ENCODE data around the gene SMARCD3. TPM values are rescaled to one million over a fixed set of nuclear protein-coding genes. Genes with fewer than 3 reads are reported as not detected.

Gene SMARCD3
- total RNA-seq, 1 experiment from 2014 or later, result 30.3 TPM

- no TSS peak for BruUV-seq (replicated peaks)
Observed at GRCh38 chr7:151204383-151205032, 44.0 kb downstream of the SMARCD3 start.

More at GRCh38 chr7:151204383-151205032, 44.0 kb downstream of the SMARCD3 start:
- no peaks in the 10 kb centered on the region for H3K36me3 ChIP-seq (ENCODE audit: control insufficient read depth in 1 of 2, insufficient read depth in 2 of 2, low read length in 2 of 2)
- H3K9me3 ChIP-seq (ENCODE audit: control insufficient read depth in 1 of 2, insufficient read depth in 1 of 2, low read depth in 1 of 2, low read length in 2 of 2), result no peaks in the 10 kb centered on the region
- TF ChIP-seq ELF1 (IDR thresholded peaks at IDR 0.05; ENCODE audit: borderline replicate concordance, low read depth), result no peak
- TF ChIP-seq CEBPB (IDR thresholded peaks at IDR 0.05; ENCODE audit: low read depth), result no peak
- no peak for TF ChIP-seq SRF (IDR thresholded peaks at IDR 0.05; ENCODE audit: low read depth)
- no peak for TF ChIP-seq POLR2AphosphoS5 (IDR thresholded peaks at IDR 0.05; ENCODE audit: low read depth, low read length)
- no peak for TF ChIP-seq POLR2A (IDR thresholded peaks at IDR 0.05; ENCODE audit: borderline replicate concordance, extremely low read depth, insufficient read depth, insufficient read length)
- no peak for TF ChIP-seq REST (IDR thresholded peaks at IDR 0.05; ENCODE audit: low read depth)
- no peak for TF ChIP-seq JUND (IDR thresholded peaks at IDR 0.05)
- TF ChIP-seq TCF7L2 (IDR thresholded peaks at IDR 0.05; ENCODE audit: borderline replicate concordance, extremely low read depth, insufficient read depth, insufficient read length), result no peak
- TF ChIP-seq CBX3 (IDR thresholded peaks at IDR 0.05; ENCODE audit: low read depth), result no peak
- TF ChIP-seq SIN3A (IDR thresholded peaks at IDR 0.05; ENCODE audit: low read depth), result no peak
- TF ChIP-seq RAD21 (IDR thresholded peaks at IDR 0.05; ENCODE audit: low read depth), result no peak
- no peak for TF ChIP-seq ZNF274 (IDR thresholded peaks at IDR 0.05; ENCODE audit: low read depth, low read length)
- no peak for TF ChIP-seq ZBTB33 (IDR thresholded peaks at IDR 0.05; ENCODE audit: extremely low read depth, insufficient replicate concordance, low read length)
- no peak for TF ChIP-seq EZH2phosphoT487 (IDR thresholded peaks at IDR 0.05; ENCODE audit: borderline replicate concordance)
- no peak for TF ChIP-seq SP1 (IDR thresholded peaks at IDR 0.05; ENCODE audit: low read depth)
- TF ChIP-seq EGR1 (IDR thresholded peaks at IDR 0.05; ENCODE audit: low read depth), result no peak
- TF ChIP-seq FOSL1 (IDR thresholded peaks at IDR 0.05; ENCODE audit: low read depth), result no peak
- no peak for TF ChIP-seq CTCF (IDR thresholded peaks at IDR 0.05 in 2 of 3, conservative IDR thresholded peaks at IDR 0.05 in 1 of 3; ENCODE audit: borderline replicate concordance in 1 of 3, insufficient read depth in 1 of 3, low read depth in 2 of 3, low read length in 2 of 3)
- no peak for TF ChIP-seq ZFX (IDR thresholded peaks at IDR 0.05)
- no peak for TF ChIP-seq ATF3 (IDR thresholded peaks at IDR 0.05)
- DNase-seq (ENCODE audit: low read depth, low spot score) (no peak), ATAC-seq (no peak)
- H3K4me2 ChIP-seq (ENCODE audit: low read length), result no peak overlapping the region
- no peak overlapping the region for H3K9ac ChIP-seq (ENCODE audit: low read length)
- H3K27ac ChIP-seq (ENCODE audit: low read depth, low read length), result no peak overlapping the region
- no peaks in the 10 kb centered on the region for H4K20me1 ChIP-seq (ENCODE audit: insufficient read depth)
- H3K27me3 ChIP-seq (ENCODE audit: insufficient read depth, low read length), result 0 out of 2 replicates have a peak, but pooled peaks cover 6% of the 10 kb centered on the region
- no peaks in the 10 kb centered on the region for H3K9me2 ChIP-seq (ENCODE audit: insufficient read depth)
- no peaks in the 10 kb centered on the region for H3K79me2 ChIP-seq (ENCODE audit: insufficient read depth, low read length)
- H2AFZ ChIP-seq (ENCODE audit: low read depth, low read length, poor library complexity, severe bottlenecking), result no peak overlapping the region
- H3K4me3 ChIP-seq (replicated peaks in 1 of 2; ENCODE audit: low read depth in 1 of 2, low read length in 2 of 2), result no peak overlapping the region
- intact Hi-C loops (cut with micrococcal nuclease), result no loop called here
- RAD21 ChIA-PET (ENCODE audit: low non-redundant PET in 1 of 2, low total read pairs in 2 of 2, uncharacterized antibody in 2 of 2, unreplicated experiment in 2 of 2), result no interaction called here
- POLR2A ChIA-PET, result no interaction called here
- CTCF ChIA-PET, result no interaction called here
- H3K4me1 ChIP-seq (ENCODE audit: control insufficient read depth in 1 of 2, insufficient read depth in 2 of 2, low read length in 2 of 2), result no peaks in the 10 kb centered on the region
